HG02763 (cell line): Measurements from ENCODE around the gene TRMT11.
A peak's percentile ranks its signal among the peaks of the same experiment; 100 is the strongest.
"Not testable (repeated sequence)": the region's sequence is repeated elsewhere in the genome, so short reads cannot be mapped to it uniquely, and the experiment has no call there.

Experiments used
- ATAC-seq: cut with Tn5 transposase; IDR thresholded peaks from one replicate; pipeline ENCODE4 v1.9.1; 2021; ENCODE audit warnings: mild to moderate bottlenecking, moderate library complexity; ENCODE audit not compliant: unreplicated experiment

TRMT11 gene

GRCh38 chr6:125991653-125992052 is 5.3 kb downstream of the TRMT11 start:
- no peak for ATAC-seq

DNA sequence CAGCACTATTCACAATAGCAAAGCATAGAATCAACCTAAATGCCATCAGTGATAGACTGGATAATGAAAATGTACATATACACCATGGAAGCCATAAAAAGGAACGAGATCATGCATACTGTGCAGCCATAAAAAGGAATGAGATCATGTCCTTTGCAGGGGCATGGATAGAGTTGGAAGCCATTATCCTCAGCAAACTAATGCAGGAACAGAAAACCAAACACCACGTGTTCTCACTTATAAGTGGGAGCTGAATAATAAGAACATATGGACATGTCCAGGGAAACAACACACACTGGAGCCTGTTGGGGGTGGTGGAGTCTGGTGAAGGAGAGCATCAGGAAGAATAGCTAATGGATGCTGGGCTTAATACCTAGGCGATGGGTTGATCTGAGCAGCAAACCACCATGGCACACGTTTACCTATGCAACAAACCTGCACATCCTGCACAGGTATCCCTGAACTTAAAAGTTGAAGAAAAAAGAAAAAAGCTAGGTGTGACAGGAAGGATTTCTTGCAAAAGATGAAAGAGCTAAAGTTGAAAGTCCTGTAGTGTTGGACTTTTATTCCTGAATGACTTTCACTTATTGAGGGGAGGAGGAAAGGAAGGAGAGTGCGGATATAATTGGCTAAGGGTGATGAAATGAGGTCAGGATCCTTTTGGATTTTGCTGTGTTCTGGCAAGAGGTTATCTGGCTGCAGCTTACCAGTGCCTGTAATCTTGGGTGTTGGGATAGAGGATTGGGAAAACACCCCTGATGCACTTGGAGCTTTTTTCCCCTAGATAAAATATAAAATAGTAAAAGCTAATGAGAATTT is 8.5 kb downstream of the TRMT11 start:
- no peak for ATAC-seq

DNA sequence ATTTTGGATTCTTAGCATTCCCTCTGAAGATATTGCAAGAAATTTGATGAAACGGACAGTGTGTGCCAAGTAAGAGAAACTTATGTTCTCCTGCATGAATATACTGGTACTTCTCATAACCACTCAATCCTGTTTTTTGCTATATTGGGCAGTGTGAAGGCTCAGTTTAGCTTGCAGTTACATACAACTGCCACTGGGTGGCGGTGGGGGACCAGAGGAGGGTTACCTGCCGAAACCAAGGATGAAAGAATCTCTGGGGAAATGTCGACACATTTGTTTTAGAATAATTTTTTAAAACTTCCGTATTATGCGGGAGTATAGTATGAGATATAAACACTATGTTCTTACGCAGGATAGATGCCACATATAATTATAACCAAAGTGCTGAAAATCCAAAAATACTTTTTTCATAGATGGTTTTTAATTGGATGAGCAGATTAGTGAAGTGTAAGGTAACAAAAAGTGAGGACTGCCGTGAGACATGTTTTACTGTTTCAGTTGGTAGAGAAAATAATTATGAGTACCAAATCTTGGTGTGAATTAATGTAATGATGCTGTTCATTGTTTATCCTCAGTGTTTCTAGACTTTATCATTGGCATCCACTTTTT is 9.7 kb downstream of the TRMT11 start:
- ATAC-seq = peak; percentile 93

DNA sequence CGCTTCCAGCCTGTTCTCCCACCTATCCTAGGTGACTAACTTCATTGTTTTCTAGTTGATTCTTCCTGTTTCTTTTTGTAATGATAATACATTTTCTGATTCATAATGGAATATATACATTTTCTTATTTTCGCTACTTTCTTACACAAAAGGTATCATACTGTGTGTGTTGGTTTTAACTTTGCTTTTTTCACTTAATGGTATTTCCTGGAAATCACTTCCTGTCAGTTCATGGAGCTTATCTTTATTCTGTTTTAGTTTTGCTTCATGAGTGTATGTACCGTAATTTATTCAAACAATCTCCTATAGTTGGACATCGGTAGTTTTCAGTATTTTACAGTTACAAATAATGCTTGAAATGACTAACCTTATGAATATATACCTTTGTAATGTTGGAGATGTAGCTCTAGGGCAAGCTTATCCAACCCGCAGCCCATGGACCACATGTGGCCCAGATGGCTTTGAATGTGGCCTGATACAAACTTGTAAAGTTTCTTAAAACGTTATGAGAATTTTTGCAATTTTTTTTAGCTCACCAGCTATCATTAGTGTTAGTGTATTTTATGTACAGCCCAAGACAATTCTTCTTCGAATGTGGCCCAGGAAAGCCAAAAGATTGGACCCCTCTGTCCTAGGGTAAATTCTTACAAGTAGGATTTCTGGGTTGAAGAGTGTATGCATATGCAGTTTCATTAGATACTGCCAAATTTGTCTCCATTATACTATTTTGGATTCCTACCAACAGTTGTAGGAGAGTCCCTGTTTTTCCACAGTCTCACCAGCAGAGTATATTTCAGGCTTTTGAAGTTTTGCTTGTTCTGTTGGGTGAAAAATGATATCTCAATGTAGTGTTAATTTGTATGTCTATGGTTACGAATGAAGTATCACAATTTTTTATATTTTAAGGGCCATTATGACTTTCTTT is 16.7 kb downstream of the TRMT11 start:
- ATAC-seq = no peak

DNA sequence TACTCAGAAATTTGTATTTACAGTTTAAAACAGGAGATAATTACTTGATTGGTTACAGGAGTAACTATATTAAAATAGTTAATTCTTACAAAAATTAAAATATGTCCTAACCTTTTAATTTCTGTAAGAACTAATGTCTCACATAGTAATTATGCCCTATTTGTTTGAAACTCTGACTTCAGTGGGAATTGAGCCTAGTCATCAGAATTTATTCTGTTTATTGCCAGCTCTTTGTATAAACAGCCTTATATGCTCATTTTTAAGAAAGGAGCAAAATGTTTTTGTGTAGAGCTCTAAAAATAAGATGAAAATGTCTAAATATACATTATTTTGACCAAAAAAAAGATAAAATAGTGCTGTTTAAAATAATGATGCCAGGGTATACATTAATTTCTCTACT is 21.5 kb downstream of the TRMT11 start:
- ATAC-seq = no peak

DNA sequence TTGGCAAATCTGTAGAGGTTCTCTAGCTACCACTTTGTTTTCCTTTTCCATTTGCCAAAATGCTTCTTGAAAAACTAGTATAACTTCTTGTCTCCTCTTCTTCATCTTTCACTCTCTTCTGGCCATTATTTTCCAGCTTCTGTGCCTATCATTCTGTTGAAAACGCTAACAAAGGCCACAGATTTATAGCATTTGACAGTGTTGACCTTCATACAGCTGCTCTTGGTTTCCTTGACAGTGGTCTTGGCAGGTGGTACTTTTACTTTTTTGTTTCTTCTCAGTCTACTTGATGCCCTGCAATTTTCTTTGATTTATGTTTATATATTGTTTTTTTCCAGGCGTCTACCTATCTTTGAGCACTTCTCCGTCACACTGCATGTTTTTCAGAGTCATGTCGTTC is 23.7 kb downstream of the TRMT11 start:
- no peak for ATAC-seq

DNA sequence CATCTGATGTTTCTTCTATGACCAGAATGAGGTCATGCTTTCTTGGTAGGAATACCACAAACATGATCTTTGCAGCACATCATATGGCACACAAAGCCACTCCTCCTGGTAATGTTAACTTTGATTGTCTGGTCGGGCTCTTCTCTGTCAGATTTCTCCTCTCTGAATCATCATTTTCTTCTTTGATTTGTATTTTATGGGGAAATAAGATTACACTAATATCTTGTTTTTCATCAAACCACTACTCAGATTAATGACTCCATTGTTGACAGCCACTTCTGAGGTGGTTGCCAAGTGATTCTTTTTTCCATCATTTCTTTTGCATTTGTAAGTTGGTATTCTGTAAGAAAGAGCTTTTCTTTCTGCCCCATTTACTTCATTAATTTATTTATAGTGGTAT is 29.5 kb downstream of the TRMT11 start:
- ATAC-seq = no peak

GRCh38 chr6:126016591-126016990 is 30.3 kb downstream of the TRMT11 start:
- ATAC-seq = no peak

- ATAC-seq = no peak
These were observed 31.3 kb downstream of the TRMT11 start for GRCh38 chr6:126017668-126018067.

- ATAC-seq = no peak
These were observed 34.1 kb downstream of the TRMT11 start for GRCh38 chr6:126020305-126021050.

GRCh38 chr6:126023474-126023873 is 37.1 kb downstream of the TRMT11 start:
- not testable (repeated sequence) for ATAC-seq

GRCh38 chr6:126026001-126026400 is 39.7 kb downstream of the TRMT11 start:
- no peak for ATAC-seq

DNA sequence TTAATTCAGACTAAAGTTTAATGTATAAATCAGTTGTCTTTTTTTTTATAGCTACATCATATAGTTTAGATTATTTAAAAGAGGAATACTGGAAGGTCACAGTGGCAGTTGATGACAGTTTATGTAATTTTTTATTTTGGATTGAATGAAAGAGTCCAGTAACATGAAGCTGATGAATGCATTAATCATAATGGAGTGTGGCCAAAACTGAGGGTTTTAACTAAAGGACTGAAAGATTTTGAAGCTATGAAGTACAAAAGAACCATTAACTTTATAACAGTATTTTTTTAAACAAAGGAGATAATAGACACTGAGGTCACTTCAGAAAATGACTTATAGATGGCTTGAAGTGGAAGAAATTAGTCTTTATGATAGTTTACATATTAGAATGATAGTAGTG is 41.3 kb downstream of the TRMT11 start:
- ATAC-seq = no peak

GRCh38 chr6:126030045-126030444 is 43.7 kb downstream of the TRMT11 start:
- ATAC-seq = no peak

DNA sequence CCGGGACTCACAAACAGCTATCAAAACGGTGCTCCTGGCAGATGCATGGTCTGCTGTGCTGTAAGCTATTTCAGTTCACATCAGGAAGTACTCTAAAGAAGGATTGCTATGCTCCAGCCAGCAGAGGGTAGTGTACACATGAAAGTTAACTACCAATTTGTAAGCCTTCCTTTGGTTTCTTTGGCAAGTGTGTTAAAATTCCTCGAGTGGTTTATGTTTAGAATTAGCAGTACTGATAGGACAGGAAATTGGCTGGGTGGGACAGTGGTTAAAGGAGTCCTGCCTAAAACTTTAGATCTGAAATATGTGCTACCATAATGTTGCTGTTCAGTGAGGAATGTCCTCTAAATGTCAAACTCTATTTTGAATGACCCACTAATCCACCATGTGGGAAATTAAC is 47.4 kb downstream of the TRMT11 start:
- peak; percentile 62 for ATAC-seq

GRCh38 chr6:126034656-126035055 is 48.3 kb downstream of the TRMT11 start:
- no peak for ATAC-seq

- ATAC-seq = no peak
These were observed 49.4 kb downstream of the TRMT11 start for GRCh38 chr6:126035764-126036163.

DNA sequence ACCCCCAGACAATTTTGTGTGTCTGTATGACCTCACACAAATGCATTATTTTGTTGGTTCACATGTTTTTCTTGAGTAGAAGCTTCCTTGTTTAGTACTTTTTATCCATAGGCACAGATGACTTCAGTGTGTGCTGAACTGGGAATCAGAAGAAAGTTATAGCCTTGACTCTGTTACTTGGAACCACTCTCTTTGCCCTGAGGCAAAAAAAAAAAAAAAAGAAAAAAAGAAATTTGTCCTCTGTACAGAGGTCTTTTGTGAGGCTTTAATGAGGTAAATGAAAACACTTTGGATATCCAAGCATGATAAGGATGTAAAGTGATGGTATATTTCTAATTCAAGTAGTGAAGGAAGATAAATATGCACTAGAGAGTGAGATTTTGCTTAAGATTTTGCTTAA is 51.9 kb downstream of the TRMT11 start:
- ATAC-seq = no peak

DNA sequence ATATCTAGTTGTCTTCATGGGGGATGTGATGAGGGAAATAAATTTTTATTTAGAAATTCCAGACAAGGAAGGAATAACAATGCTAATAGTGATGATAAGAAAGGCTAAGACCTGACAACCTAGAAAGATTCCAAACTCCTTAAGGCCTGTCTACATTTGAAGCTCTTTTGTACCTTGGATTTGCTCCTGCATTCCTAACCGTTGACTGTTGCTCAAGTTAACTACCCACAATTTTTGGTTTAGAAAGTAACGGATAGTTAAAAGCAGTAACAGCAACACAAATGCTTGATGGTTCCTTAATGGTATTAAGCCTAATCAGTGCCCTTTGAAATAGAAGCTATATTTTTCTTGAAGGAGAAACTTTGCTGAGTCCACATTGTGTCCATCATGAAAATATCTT is 52.9 kb downstream of the TRMT11 start:
- no peak for ATAC-seq

DNA sequence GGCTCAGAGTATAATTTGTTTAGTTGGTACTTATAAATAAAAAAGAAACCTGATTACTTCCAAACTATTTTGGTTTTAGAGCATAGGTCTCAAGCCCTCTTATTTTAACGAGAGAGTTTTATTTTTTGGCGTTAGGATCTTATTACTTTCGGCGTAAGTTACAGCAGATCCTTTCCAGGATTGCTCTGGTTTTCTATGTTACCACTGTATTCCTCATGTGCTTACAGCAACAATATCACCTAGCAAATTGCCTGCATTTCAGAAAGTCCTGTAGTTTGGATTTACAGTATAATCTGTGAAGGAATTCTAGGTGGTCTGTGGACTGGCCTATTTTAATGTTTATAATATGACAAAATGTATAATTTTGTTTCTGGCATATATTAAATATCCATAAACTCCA is 54.1 kb downstream of the TRMT11 start:
- no peak for ATAC-seq

DNA sequence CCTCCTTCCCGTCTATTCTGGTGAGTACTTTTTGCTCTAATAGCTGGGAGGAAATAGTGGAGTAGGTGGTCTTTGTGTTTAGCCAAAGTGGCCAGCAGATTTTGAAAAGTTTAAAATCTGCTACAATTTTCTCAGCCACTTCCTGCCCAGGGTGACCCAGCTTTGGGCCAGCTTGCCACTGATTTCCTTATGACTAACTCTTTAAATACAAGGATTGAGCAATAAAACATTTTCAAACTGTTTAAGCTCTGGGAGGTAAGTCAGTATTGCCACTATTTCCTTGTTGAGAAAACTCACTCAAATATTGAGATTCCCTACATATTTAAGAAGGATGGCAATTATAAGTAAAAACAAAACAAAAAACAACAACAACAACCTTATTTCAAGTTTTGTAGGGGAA is 54.5 kb downstream of the TRMT11 start:
- ATAC-seq = no peak
